Immature natural killer cell (primary cell): ENCODE results near the gene LILRA1. TPM values are rescaled to one million over a fixed set of nuclear protein-coding genes. Genes with fewer than 3 reads are reported as not detected.
"Not testable (repeated sequence)": the region's sequence is repeated elsewhere in the genome, so short reads cannot be mapped to it uniquely, and the experiment has no call there.

Experiments
- DNase-seq, 3 donors: peaks; one replicate each; pipeline ENCODE4 v3.0.0; 2022; ENCODE audit warnings: mixed read lengths in 1 of 3
- H3K27ac Mint-ChIP-seq, 6 donors: one replicate each; pipeline ENCODE4 v1.8.0; 2020; ENCODE audit warnings: mixed read lengths in 6 of 6, mild to moderate bottlenecking in 5 of 6, inconsistent platforms in 4 of 6, moderate library complexity in 3 of 6
- H3K27me3 Mint-ChIP-seq, 3 donors: one replicate each; pipeline ENCODE4 v1.8.0; 2020 to 2021; ENCODE audit warnings: low read depth in 3 of 3, mild to moderate bottlenecking in 3 of 3, mixed read lengths in 3 of 3, moderate library complexity in 3 of 3, inconsistent platforms in 1 of 3
- H3K36me3 Mint-ChIP-seq, 3 donors: one replicate each; pipeline ENCODE4 v1.8.0; 2020; ENCODE audit warnings: mixed read lengths in 3 of 3, inconsistent platforms in 2 of 3, mild to moderate bottlenecking in 2 of 3
- H3K4me1 Mint-ChIP-seq, 2 donors: one replicate each; pipeline ENCODE4 v1.8.0; 2020; ENCODE audit warnings: inconsistent platforms in 2 of 2, mild to moderate bottlenecking in 2 of 2, mixed read lengths in 2 of 2, moderate library complexity in 1 of 2
- H3K4me3 Mint-ChIP-seq, 5 donors: one replicate each; pipeline ENCODE4 v1.8.0; 2020; ENCODE audit warnings: mild to moderate bottlenecking in 5 of 5, mixed read lengths in 5 of 5, inconsistent platforms in 3 of 5, moderate library complexity in 3 of 5
- H3K9me3 Mint-ChIP-seq, 6 donors: one replicate each; pipeline ENCODE4 v1.8.0; 2020; ENCODE audit warnings: mild to moderate bottlenecking in 6 of 6, mixed read lengths in 6 of 6, inconsistent platforms in 4 of 6, moderate library complexity in 3 of 6
- polyA plus RNA-seq, 3 donors: library from polyadenylated mRNA; unstranded; fragments of 300-500 nt; fragmentation: Illumina TruSeq; gene quantifications; one replicate each; pipeline ENCODE4 v1.2.3, GENCODE V29; 2021

Gene LILRA1
- polyA plus RNA-seq, 3 donors from 2014 or later, result 0.47 to 3.4 (median 1.1) TPM

DNA sequence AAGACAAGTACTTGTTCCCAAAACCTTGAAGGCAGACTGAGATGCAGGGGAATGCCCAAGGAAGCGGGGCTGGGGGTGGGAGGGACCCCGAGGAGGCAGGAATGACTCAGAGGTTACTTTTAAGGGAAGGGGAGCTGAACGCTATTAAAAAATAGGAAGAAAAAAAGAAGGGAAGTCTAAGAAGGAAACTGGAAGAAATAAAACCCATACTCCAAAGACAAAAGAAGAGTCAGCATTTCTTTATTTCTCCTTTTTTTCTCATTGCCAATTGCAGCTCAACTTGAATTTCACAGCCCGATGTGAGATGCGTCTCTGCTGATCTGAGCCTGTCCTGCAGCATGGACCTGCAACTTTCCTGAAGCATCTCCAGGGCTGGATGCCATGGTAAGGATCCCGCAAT is 50.2 kb downstream of the LILRA1 start:
- peaks cover 2 to 20% (median 12%) of the 10 kb centered on the region in 3 donors for H3K27me3 Mint-ChIP-seq
- not testable (repeated sequence) for H3K4me3 Mint-ChIP-seq, H3K9me3 Mint-ChIP-seq, H3K36me3 Mint-ChIP-seq, H3K4me1 Mint-ChIP-seq, DNase-seq
- H3K27ac Mint-ChIP-seq, result peak overlapping the region in 1 of 6 donors; percentile 47

- no peaks in the 10 kb centered on the region for H3K4me1 Mint-ChIP-seq
- no peak for DNase-seq
- H3K4me3 Mint-ChIP-seq, result no peak overlapping the region
- no peaks in the 10 kb centered on the region for H3K9me3 Mint-ChIP-seq
- no peak overlapping the region for H3K27ac Mint-ChIP-seq
- peaks cover 0 to 3% (median 0%) of the 10 kb centered on the region in 3 donors for H3K36me3 Mint-ChIP-seq
- H3K27me3 Mint-ChIP-seq, result peaks cover 0 to 15% (median 12%) of the 10 kb centered on the region in 3 donors
Observed at GRCh38 chr19:54644056-54644455, 50.6 kb downstream of the LILRA1 start.

DNA sequence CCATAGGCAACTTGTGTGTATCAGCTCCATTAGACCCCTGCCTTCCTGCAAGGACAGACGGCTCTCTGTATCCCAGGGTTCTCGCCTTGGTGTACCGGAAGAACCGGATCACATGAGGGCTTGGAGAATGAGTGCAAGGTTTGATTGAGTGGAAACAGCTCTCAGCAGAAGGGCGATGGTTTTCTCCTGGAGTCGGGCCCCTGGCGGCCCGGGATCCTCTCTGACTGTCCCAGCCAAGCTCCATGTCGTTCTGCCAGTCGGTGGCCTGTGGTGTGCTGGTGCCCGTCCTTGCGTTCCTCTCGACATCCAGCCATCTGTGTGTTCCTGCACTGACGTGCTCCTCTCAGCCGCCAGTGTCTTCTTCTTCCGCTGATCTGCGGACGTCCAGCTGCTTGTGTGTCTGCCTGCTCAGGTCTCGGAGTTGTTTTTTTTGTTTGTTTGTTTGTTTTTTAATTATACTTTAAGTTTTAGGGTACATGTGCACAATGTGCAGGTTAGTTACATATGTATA is 53.0 kb downstream of the LILRA1 start:
- H3K27me3 Mint-ChIP-seq, result peaks cover 0 to 11% (median 8%) of the 10 kb centered on the region in 3 donors
- H3K27ac Mint-ChIP-seq, result no peak overlapping the region
- no peak overlapping the region for H3K4me3 Mint-ChIP-seq
- no peaks in the 10 kb centered on the region for H3K9me3 Mint-ChIP-seq
- no peaks in the 10 kb centered on the region for H3K4me1 Mint-ChIP-seq
- peaks cover 0 to 3% (median 0%) of the 10 kb centered on the region in 3 donors for H3K36me3 Mint-ChIP-seq
- no peak for DNase-seq

DNA sequence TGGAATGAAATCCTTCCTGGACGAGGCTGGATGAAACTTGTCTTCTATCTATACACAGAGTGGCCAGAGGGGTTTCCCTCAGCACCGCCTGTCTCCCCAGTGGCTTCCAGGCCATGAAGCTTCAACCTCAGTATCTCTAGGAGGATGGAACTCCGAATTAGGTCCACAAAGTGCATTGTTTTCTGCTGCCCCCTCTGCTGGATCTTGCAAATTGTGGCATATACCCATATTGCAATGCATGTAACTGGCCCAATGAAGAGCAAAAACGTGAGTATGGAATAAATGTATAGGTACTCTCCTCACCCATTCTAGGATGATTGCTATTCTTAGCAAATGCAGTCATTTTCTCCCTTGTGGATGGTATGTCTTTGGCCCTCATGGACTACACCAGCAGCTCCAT is 54.7 kb downstream of the LILRA1 start:
- H3K4me1 Mint-ChIP-seq, result peaks cover 0 to 2% of the 10 kb centered on the region in 2 donors

DNA sequence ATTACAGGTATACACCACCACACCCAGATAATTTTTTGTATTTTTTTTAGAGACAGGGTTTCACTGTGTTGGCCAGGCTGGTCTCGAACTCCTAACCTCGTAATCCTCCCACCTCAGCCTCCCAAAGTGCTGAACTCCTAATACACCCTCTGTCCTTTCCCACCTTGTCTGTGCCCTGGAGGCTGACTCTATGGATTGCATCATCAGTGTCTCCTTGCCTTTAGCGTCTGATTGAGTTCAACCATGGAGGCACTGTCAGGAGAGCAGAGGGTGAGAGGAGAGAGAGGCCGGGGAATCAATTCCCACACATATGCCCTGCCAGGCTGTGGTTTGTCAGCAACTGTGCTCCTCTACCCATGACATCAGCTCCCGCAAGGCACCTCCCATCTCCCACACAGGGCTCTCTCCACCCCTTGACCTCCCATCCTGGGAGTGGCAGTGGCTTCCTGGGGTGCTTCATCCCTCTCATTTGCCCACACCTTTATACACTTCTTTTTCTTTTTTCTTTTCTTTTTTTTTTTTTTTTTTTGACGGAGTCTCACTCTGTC is 56.8 kb downstream of the LILRA1 start:
- Mint-ChIP-seq H3K9me3 (no peaks in the 10 kb centered on the region), H3K4me3 (no peak overlapping the region), H3K36me3 (no peaks in the 10 kb centered on the region), H3K27ac (no peak overlapping the region), H3K4me1 (peaks cover 0 to 3% of the 10 kb centered on the region in 2 donors), H3K27me3 (peaks cover 7 to 9% (median 8%) of the 10 kb centered on the region in 3 donors)
- DNase-seq, result no peak

More for the DNA sequence above, 54.7 kb downstream of the LILRA1 start:
- Mint-ChIP-seq H3K27ac (no peak overlapping the region), H3K9me3 (no peaks in the 10 kb centered on the region), H3K36me3 (peaks cover 0 to under 1% (median 0%) of the 10 kb centered on the region in 3 donors), H3K4me3 (no peak overlapping the region), H3K27me3 (peaks cover 2 to 8% (median 8%) of the 10 kb centered on the region in 3 donors)
- DNase-seq, result no peak

Other genes with a start within 250 kb of the LILRA1 start
- 100 to 1,000 TPM in 2 of 3 donors, 10 to 100 TPM in 1; 86.9 to 247 (median 126) TPM for gene LAIR1, start 228.7 kb upstream of the LILRA1 start, polyA plus RNA-seq
- gene TTYH1, start 178.2 kb upstream of the LILRA1 start, polyA plus RNA-seq, result 1 to 10 TPM in 1 of 3 donors, under 1 TPM in 1, not detected in 1; 0.48 to 1.5 TPM
- 1 to 10 TPM; 3.2 to 8.6 (median 3.2) TPM for gene LENG8, start 144.4 kb upstream of the LILRA1 start, polyA plus RNA-seq
- under 1 TPM in 1 of 3 donors, not detected in 2; 0.75 TPM for gene LENG9, start 129.9 kb upstream of the LILRA1 start, polyA plus RNA-seq
- not detected for gene CDC42EP5, start 120.3 kb upstream of the LILRA1 start, polyA plus RNA-seq
- gene LAIR2, start 90.8 kb upstream of the LILRA1 start, polyA plus RNA-seq, result 100 to 1,000 TPM in 2 of 3 donors, 10 to 100 TPM in 1; 77.7 to 463 (median 183) TPM
- gene LILRA2, start 19.8 kb upstream of the LILRA1 start, polyA plus RNA-seq, result 1 to 10 TPM in 2 of 3 donors, under 1 TPM in 1; 0.58 to 9.7 (median 7.9) TPM
- 10 to 100 TPM in 1 of 3 donors, 1 to 10 TPM in 2; 4.7 to 12.8 (median 9.1) TPM for gene LILRB1, start 36.9 kb downstream of the LILRA1 start, polyA plus RNA-seq
- 1 to 10 TPM in 1 of 3 donors, under 1 TPM in 2; 0.27 to 7.4 (median 0.69) TPM for gene LILRB4, start 69.4 kb downstream of the LILRA1 start, polyA plus RNA-seq
- not detected for gene KIR3DL3, start 130.8 kb downstream of the LILRA1 start, polyA plus RNA-seq
- gene KIR2DL3, start 144.9 kb downstream of the LILRA1 start, polyA plus RNA-seq, result 10 to 100 TPM; 38.6 to 81.1 (median 72.4) TPM
- gene KIR2DL1, start 176.2 kb downstream of the LILRA1 start, polyA plus RNA-seq, result 10 to 100 TPM; 56.9 to 93.2 (median 74.6) TPM
- 10 to 100 TPM; 26.5 to 67.2 (median 61.6) TPM for gene KIR2DL4, start 210.0 kb downstream of the LILRA1 start, polyA plus RNA-seq
- 100 to 1,000 TPM; 140 to 162 (median 144) TPM for gene KIR3DL1, start 222.8 kb downstream of the LILRA1 start, polyA plus RNA-seq
- gene KIR2DS4, start 239.0 kb downstream of the LILRA1 start, polyA plus RNA-seq, result 100 to 1,000 TPM in 1 of 3 donors, 10 to 100 TPM in 2; 55.3 to 149 (median 79.7) TPM